AG08395 (cell line): ENCODE results near the gene PTPRN2.
"Not testable (repeated sequence)": the region's sequence is repeated elsewhere in the genome, so short reads cannot be mapped to it uniquely, and the experiment has no call there.

Source experiments
- DNase-seq: peaks from one replicate; pipeline ENCODE4 v3.0.0; 2012; ENCODE audit warnings: mixed read lengths, low spot score

PTPRN2 gene

GRCh38 chr7:158550886-158551452 lies 36.7 kb downstream of the PTPRN2 start:
- DNase-seq, result no peak

- no peak for DNase-seq
Measured at GRCh38 chr7:158550394-158550700, 37.3 kb downstream of the PTPRN2 start.

- DNase-seq, result no peak
Measured at GRCh38 chr7:158549616-158550393, 37.8 kb downstream of the PTPRN2 start.

GRCh38 chr7:158549176-158549615 lies 38.4 kb downstream of the PTPRN2 start:
- no peak for DNase-seq

GRCh38 chr7:158548726-158549125 lies 38.9 kb downstream of the PTPRN2 start:
- DNase-seq, result no peak

GRCh38 chr7:158547817-158548216 lies 39.8 kb downstream of the PTPRN2 start:
- no peak for DNase-seq

GRCh38 chr7:158546626-158547025 lies 41.0 kb downstream of the PTPRN2 start:
- DNase-seq, result no peak

GRCh38 chr7:158546214-158546613 lies 41.4 kb downstream of the PTPRN2 start:
- DNase-seq, result no peak

- DNase-seq, result no peak
Measured at GRCh38 chr7:158544708-158545107, 42.9 kb downstream of the PTPRN2 start.

GRCh38 chr7:158543840-158544239 lies 43.8 kb downstream of the PTPRN2 start:
- no peak for DNase-seq

- no peak for DNase-seq
Measured at GRCh38 chr7:158542651-158543566, 44.7 kb downstream of the PTPRN2 start.

GRCh38 chr7:158541346-158542010 lies 46.1 kb downstream of the PTPRN2 start:
- DNase-seq, result no peak

GRCh38 chr7:158539711-158540146 lies 47.9 kb downstream of the PTPRN2 start:
- DNase-seq, result no peak

- DNase-seq, result no peak
Measured at GRCh38 chr7:158538156-158538946, 49.3 kb downstream of the PTPRN2 start.

GRCh38 chr7:158537516-158537882 lies 50.1 kb downstream of the PTPRN2 start:
- no peak for DNase-seq

- DNase-seq, result no peak
Measured at GRCh38 chr7:158536871-158537515, 50.6 kb downstream of the PTPRN2 start.

- no peak for DNase-seq
Measured at GRCh38 chr7:158535079-158535478, 52.5 kb downstream of the PTPRN2 start.

GRCh38 chr7:158534598-158534997 lies 53.0 kb downstream of the PTPRN2 start:
- DNase-seq, result no peak

GRCh38 chr7:158534134-158534515 lies 53.5 kb downstream of the PTPRN2 start:
- not testable (repeated sequence) for DNase-seq

GRCh38 chr7:158533386-158534133 lies 54.1 kb downstream of the PTPRN2 start:
- no peak for DNase-seq
